Esophagus squamous epithelium (tissue), 5 donors: ENCODE data around the gene GTSE1. TPM values are rescaled to one million over a fixed set of nuclear protein-coding genes. Genes with fewer than 3 reads are reported as not detected.
"Not testable (repeated sequence)": the region's sequence is repeated elsewhere in the genome, so short reads cannot be mapped to it uniquely, and the experiment has no call there.

Source experiments
- DNase-seq: peaks from one replicate; lab custom pipeline; 2025; lab: John Stamatoyannopoulos, UW
- H3K27ac ChIP-seq, 4 donors: fragments of 200-600 bp; sonication (generic); one replicate each; pipeline ENCODE4 v1.5.1; 2016 to 2019; ENCODE audit warnings: mild to moderate bottlenecking in 1 of 4
- H3K27me3 ChIP-seq, 4 donors: fragments of 200-600 bp; sonication (generic); 1 replicate in 3 of 4; 2 replicates in 1 of 4; pipeline versions ENCODE4 v1.5.1 to v1.6.0; 2017 to 2021; ENCODE audit warnings: antibody characterized with exemption in 1 of 4
- H3K36me3 ChIP-seq, 3 donors: fragments of 200-600 bp; sonication (generic); one replicate each; pipeline ENCODE4 v1.5.1; 2016 to 2019
- H3K4me1 ChIP-seq, 3 donors: fragments of 200-600 bp; sonication (generic); one replicate each; pipeline ENCODE4 v1.5.1; 2017 to 2019
- H3K4me3 ChIP-seq, 4 donors: fragments of 200-600 bp; sonication (generic); 1 replicate in 3 of 4; 2 replicates in 1 of 4; pipeline ENCODE4 v1.5.1; 2016 to 2019; ENCODE audit warnings: mild to moderate bottlenecking in 2 of 4, moderate library complexity in 1 of 4
- H3K9me3 ChIP-seq, 3 donors: fragments of 200-600 bp; sonication (generic); one replicate each; pipeline ENCODE4 v1.5.1; 2016 to 2019
- POLR2A ChIP-seq, 4 donors: fragments of 450-650 bp; IDR thresholded peaks; one replicate each; pipeline ENCODE4 v1.6.1; 2017; ENCODE audit warnings: antibody characterized with exemption in 4 of 4, mild to moderate bottlenecking in 4 of 4, moderate library complexity in 3 of 4
- WGBS, 2 donors: methylation state at CpG; one replicate each; pipeline ENCODE4 v1.1.5; 2018; 5-methylcytosine and 5-hydroxymethylcytosine counted together
- intact Hi-C: fragments of 100-400 bp; cut with DNase I; formaldehyde crosslinking; loops from one replicate; pipeline ENCODE4 v1.15.0; 2022
- total RNA-seq, 4 donors: library from RNA; depleted of rRNA; stranded (reverse); fragments of >200 nt; gene quantifications; one replicate each; pipeline ENCODE4 v1.1.0, GENCODE V29; 2016
- TF ChIP-seq, protein P1 (sequence below), 6 experiments: fragments of 450-650 bp in 4 of 6; fragments of 200-600 bp in 2 of 6; sonication (generic) in 2 of 6; IDR thresholded peaks; one replicate each; pipeline ENCODE4 v1.5.1; 2016 to 2019; ENCODE audit warnings: antibody characterized with exemption in 6 of 6, mild to moderate bottlenecking in 4 of 6, moderate library complexity in 4 of 6
- donor health status: DM: yes; HTN: yes; CAD: no.

Gene GTSE1
- total RNA-seq, 4 donors from 2014 or later, result 1.4 to 8.0 (median 3.4) TPM

DNA sequence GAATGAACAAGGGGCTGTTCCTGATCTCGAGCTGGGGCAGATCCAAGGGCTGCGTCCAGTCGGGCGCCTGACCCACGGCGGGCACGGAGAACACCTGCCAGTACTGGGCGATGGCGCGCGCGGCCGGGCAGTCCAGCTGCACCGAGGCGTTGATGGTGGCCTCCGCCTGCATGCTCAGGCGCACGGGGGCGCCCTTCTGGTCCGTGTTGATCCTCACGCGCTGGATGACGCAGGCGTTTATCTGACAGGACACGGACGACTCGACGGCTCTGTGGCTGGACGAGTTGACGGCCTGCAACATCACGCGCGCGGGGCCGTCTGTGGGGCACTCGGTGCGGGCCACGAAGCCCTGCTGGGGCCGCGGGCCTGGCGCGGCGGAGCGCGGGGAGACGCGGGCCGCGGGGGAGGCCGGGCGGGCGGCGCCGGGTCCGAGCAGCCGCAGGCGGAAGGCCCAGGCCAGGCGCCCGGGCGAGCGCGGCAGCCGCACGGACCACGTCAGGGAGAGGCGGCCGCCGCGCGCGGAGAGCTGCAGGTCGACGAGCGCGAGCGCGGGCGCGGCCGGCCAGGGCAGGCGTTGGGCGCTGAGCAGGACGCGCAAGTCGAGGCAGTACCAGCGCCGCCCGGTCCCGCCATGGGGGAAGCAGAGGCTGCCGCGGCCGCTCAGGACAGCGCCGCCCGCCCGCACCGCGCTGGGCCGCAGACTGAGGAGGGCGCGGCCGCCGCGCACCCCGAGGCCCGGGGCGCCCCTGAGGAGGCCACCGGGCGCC, 34.0 kb upstream of the GTSE1 start:
- Histone ChIP-seq H3K4me3 (peak overlapping the region; percentile 16 to 62 (median 42)), H3K4me1 (peaks cover 7 to 22% (median 7%) of the 10 kb centered on the region in 3 donors), H3K27ac (peak overlapping the region in 2 of 4 donors; percentile 47 to 53), H3K36me3 (no peaks in the 10 kb centered on the region), H3K27me3 (peaks cover 0 to 29% (median 0%) of the 10 kb centered on the region in 4 donors), H3K9me3 (peaks cover 0 to 8% (median 4%) of the 10 kb centered on the region in 3 donors)
- intact Hi-C loops, result no loop called here
- TF ChIP-seq, protein P1, sequence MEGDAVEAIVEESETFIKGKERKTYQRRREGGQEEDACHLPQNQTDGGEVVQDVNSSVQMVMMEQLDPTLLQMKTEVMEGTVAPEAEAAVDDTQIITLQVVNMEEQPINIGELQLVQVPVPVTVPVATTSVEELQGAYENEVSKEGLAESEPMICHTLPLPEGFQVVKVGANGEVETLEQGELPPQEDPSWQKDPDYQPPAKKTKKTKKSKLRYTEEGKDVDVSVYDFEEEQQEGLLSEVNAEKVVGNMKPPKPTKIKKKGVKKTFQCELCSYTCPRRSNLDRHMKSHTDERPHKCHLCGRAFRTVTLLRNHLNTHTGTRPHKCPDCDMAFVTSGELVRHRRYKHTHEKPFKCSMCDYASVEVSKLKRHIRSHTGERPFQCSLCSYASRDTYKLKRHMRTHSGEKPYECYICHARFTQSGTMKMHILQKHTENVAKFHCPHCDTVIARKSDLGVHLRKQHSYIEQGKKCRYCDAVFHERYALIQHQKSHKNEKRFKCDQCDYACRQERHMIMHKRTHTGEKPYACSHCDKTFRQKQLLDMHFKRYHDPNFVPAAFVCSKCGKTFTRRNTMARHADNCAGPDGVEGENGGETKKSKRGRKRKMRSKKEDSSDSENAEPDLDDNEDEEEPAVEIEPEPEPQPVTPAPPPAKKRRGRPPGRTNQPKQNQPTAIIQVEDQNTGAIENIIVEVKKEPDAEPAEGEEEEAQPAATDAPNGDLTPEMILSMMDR (IDR thresholded peaks at IDR 0.05), result peak in 4 of 6 experiments; percentile 13 to 39 (median 20)
- TF ChIP-seq POLR2A (IDR thresholded peaks at IDR 0.05), result no peak
- WGBS, 2 donors, result 45% methylated on average over 6 of the region's 109 CpGs; no CpG with 5 or more reads in 1 of the 2 donors
- no peak for DNase-seq

DNA sequence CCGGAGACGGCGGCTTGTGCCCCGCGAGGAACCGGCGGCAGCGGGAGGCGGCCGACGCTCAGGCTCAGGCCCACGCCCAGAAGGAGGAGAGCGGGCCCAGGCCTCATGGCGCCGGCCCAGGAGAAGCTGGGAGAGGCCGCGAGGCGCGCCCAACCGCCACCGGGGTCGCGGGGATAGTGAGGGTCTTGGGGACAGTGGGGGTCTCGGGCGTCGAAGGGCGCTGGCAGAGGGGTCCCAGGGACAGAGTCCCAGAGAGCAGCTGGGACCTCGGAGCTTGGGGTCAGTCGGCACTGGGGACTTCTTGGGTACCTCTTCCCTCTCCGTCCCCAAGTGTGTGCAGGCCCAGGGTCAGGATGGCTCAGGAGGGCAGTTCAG, 33.5 kb upstream of the GTSE1 start, which contains the start of gene PKDREJ:
Gene PKDREJ (minus strand): TSS at position 128 of the 375 bp plus-strand sequence. CDS start 21 bp downstream, at position 107.
- Histone ChIP-seq H3K9me3 (peaks cover 0 to 8% (median 4%) of the 10 kb centered on the region in 3 donors), H3K27ac (peak within 1 kb of the TSS in 2 of 4 donors; percentile 47 to 53), H3K27me3 (peaks cover 0 to 29% (median 0%) of the 10 kb centered on the region in 4 donors), H3K4me3 (peak within 1 kb of the TSS; percentile 16 to 62 (median 42)), H3K4me1 (peaks cover 8 to 25% (median 9%) of the 10 kb centered on the region in 3 donors), H3K36me3 (no peaks in the 10 kb centered on the region)
- intact Hi-C loops, result no loop called here
- 100% methylated on average over 1 of the region's 30 CpGs; no CpG with 5 or more reads in 1 of the 2 donors for WGBS, 2 donors
- TF ChIP-seq, protein P1 (IDR thresholded peaks at IDR 0.05), result no peak
- TF ChIP-seq POLR2A (IDR thresholded peaks at IDR 0.05), result no peak
- no peak for DNase-seq

DNA sequence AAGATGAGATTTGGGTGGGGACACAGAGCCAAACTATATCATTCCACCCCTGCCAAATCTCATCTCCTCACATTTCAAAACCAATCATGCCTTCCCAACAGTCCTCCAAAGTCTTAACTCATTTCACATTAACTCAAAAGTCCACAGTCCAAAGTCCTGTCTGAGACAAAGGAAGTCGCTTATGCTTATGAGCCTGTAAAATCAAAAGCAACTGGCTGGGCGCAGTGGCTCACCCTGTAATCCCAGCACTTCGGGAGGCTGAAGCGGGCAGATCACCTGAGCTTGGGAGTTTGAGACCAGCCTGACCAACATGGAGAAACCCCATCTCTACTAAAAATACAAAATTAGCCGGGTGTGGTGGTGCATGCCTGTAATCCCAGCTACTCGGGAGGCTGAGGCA, 32.1 kb upstream of the GTSE1 start:
- H3K36me3 ChIP-seq, DNase-seq, H3K27ac ChIP-seq, H3K9me3 ChIP-seq, intact Hi-C loops, H3K4me3 ChIP-seq: not testable (repeated sequence)
- Histone ChIP-seq H3K27me3 (peaks cover 0 to 21% (median 0%) of the 10 kb centered on the region in 4 donors), H3K4me1 (peaks cover 18 to 38% (median 19%) of the 10 kb centered on the region in 3 donors)
- WGBS, 2 donors, result 70 to 80% methylated on average over 1 to 5 of the region's 6 CpGs

DNA sequence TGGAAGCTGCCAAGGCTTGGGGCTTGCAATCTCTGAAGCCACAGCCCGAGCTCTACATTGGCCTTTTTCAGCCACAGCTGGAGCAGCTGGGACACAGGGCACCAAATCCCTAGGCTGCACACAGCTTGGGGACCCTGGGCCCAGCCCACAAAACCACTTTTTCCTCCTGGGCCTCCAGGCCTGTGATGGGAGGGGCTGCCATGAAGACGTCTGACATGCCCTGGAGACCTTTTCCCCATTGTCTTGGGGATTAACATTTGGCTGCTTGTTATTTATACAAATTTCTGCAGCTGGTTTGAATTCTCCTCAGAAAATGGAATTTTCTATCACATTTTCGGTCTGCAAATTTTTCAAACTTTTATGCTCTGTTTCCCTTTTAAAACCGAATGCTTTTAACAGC, 31.0 kb upstream of the GTSE1 start:
- not testable (repeated sequence) for H3K36me3 ChIP-seq
- H3K4me1 ChIP-seq, result peaks cover 18 to 44% (median 20%) of the 10 kb centered on the region in 3 donors

DNA sequence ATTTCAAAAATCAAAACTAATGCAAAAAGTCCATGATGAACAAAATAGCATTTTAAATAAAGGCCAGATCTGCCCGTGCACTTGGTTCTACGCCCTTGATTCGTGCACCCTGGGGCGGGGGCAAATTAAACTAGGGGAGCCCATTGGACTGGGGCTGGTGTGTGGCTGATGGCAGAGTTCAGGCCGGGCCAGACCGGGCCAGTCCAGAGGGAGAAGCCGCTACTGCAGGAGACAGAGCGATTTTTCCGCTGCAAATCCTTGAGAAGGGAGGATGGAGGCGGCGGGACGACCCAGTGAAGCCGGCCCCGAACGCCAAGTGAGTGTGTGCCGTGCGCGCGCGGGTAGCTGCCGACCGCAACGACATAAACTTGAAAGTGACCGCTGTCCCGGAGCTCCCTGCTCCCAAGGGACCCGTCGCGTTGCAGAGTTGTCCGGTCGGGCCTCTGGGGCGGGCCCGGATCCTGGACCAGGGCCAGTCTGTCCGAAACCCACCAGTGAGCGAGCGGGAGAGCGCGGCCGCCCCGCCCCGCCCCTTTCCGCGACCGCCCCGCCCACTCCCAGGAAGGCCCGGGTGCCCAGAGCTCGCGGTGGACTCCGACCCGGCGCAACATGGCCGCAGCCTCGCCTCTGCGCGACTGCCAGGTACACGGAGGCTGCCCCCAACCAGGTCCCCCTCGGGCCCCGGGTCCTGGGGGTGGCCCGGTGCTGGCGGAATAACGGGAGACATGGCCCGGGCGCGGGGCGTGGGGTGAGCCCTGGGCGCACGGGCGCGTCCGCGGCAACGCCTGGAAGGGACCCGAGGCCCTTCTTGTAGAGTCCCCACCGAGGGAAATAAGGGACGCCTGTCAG, 29.0 kb upstream of the GTSE1 start, which contains the start of gene TTC38:
Gene TTC38 (plus strand): TSS at position 578 of the 849 bp plus-strand sequence. CDS start 32 bp downstream, at position 610.
- WGBS, 2 donors, result 3 to 6% methylated on average over 4 to 5 of the region's 74 CpGs
- intact Hi-C loops, result no loop called here
- peaks cover 0 to 8% (median 4%) of the 10 kb centered on the region in 3 donors for H3K9me3 ChIP-seq
- H3K36me3 ChIP-seq, result peaks cover 0 to 17% (median 4%) of the 10 kb centered on the region in 3 donors
- TF ChIP-seq POLR2A (IDR thresholded peaks at IDR 0.05), result peak in 1 of 4 donors; percentile 39
- TF ChIP-seq, protein P1 (IDR thresholded peaks at IDR 0.05), result no peak
- H3K27me3 ChIP-seq, result no peaks in the 10 kb centered on the region
- H3K4me3 ChIP-seq, result peak within 1 kb of the TSS; percentile 62 to 82 (median 74)
- peaks cover 18 to 41% (median 20%) of the 10 kb centered on the region in 3 donors for H3K4me1 ChIP-seq
- H3K27ac ChIP-seq, result peak within 1 kb of the TSS; percentile 79 to 88 (median 84)
- DNase-seq, result no peak

More for the DNA sequence above, 31.0 kb upstream of the GTSE1 start:
- intact Hi-C loops, H3K27ac ChIP-seq, DNase-seq, H3K9me3 ChIP-seq, H3K4me3 ChIP-seq: not testable (repeated sequence)
- WGBS, 2 donors, result 55 to 83% methylated on average over 3 to 4 of the region's 4 CpGs
- peaks cover 0 to 18% (median 0%) of the 10 kb centered on the region in 4 donors for H3K27me3 ChIP-seq
